Loucy (cell line): ENCODE results near the gene LINC01488.

ENCODE experiments used
- CTCF ChIP-seq: fragments of 200-600 bp; sonication (generic); conservative IDR thresholded peaks from 2 replicates; pipeline ENCODE4 v1.5.1; 2014; ENCODE audit warnings: mild to moderate bottlenecking, antibody characterized with exemption, low read length
- EZH2phosphoT487 ChIP-seq: fragments of 200-600 bp; IDR thresholded peaks from 2 replicates; pipeline ENCODE4 v1.6.1; 2018; ENCODE audit warnings: antibody characterized with exemption, mild to moderate bottlenecking, moderate library complexity, borderline replicate concordance

GRCh38 chr11:69461272-69461962 is 20.0 kb upstream of the LINC01488 start:
- TF ChIP-seq CTCF (no peak), EZH2phosphoT487 (no peak)
